Skeletal muscle cell (primary cell): Measurements from ENCODE around the gene BBS9.
A peak's percentile ranks its signal among the peaks of the same experiment; 100 is the strongest.

ENCODE experiments used
- DNase-seq: peaks from one replicate; pipeline ENCODE4 v3.0.0-alpha.2; 2010; ENCODE audit warnings: low read depth
- H3K4me3 ChIP-seq: 2 replicates; pipeline ENCODE4 v1.5.1; 2011; ENCODE audit warnings: low read depth, mild to moderate bottlenecking, control low read depth, low read length, moderate library complexity

Gene BBS9

GRCh38 chr7:33412331-33412730, 283.0 kb downstream of the BBS9 start:
- no peak for DNase-seq
- no peak overlapping the region for H3K4me3 ChIP-seq

GRCh38 chr7:33418251-33418701, 288.9 kb downstream of the BBS9 start:
- H3K4me3 ChIP-seq = no peak overlapping the region
- DNase-seq = peak; percentile 67

- DNase-seq = no peak
- no peak overlapping the region for H3K4me3 ChIP-seq
These were observed 291.1 kb downstream of the BBS9 start for GRCh38 chr7:33420311-33420940.

- peak; percentile 8 for DNase-seq
- no peak overlapping the region for H3K4me3 ChIP-seq
These were observed 292.1 kb downstream of the BBS9 start for GRCh38 chr7:33421429-33421828.

- no peak for DNase-seq
- no peak overlapping the region for H3K4me3 ChIP-seq
These were observed 292.8 kb downstream of the BBS9 start for GRCh38 chr7:33422141-33422540.

GRCh38 chr7:33422825-33423645, 293.7 kb downstream of the BBS9 start:
- no peak for DNase-seq
- H3K4me3 ChIP-seq = no peak overlapping the region

- no peak for DNase-seq
- H3K4me3 ChIP-seq = no peak overlapping the region
These were observed 294.3 kb downstream of the BBS9 start for GRCh38 chr7:33423646-33424020.

GRCh38 chr7:33425395-33425794, 296.0 kb downstream of the BBS9 start:
- DNase-seq = no peak
- no peak overlapping the region for H3K4me3 ChIP-seq

GRCh38 chr7:33425929-33426678, 296.7 kb downstream of the BBS9 start:
- no peak overlapping the region for H3K4me3 ChIP-seq
- no peak for DNase-seq

GRCh38 chr7:33428415-33428814, 299.1 kb downstream of the BBS9 start:
- no peak overlapping the region for H3K4me3 ChIP-seq
- no peak for DNase-seq

- H3K4me3 ChIP-seq = no peak overlapping the region
- no peak for DNase-seq
These were observed 302.2 kb downstream of the BBS9 start for GRCh38 chr7:33431543-33431942.

- no peak for DNase-seq
- no peak overlapping the region for H3K4me3 ChIP-seq
These were observed 303.5 kb downstream of the BBS9 start for GRCh38 chr7:33432821-33433220.

- DNase-seq = no peak
- no peak overlapping the region for H3K4me3 ChIP-seq
These were observed 304.0 kb downstream of the BBS9 start for GRCh38 chr7:33433357-33433756.

GRCh38 chr7:33444511-33444910, 315.1 kb downstream of the BBS9 start:
- no peak overlapping the region for H3K4me3 ChIP-seq
- peak; percentile 75 for DNase-seq

- no peak for DNase-seq
- no peak overlapping the region for H3K4me3 ChIP-seq
These were observed 317.2 kb downstream of the BBS9 start for GRCh38 chr7:33446551-33446950.

- no peak for DNase-seq
- H3K4me3 ChIP-seq = no peak overlapping the region
These were observed 318.7 kb downstream of the BBS9 start for GRCh38 chr7:33448035-33448434.

- H3K4me3 ChIP-seq = no peak overlapping the region
- no peak for DNase-seq
These were observed 320.5 kb downstream of the BBS9 start for GRCh38 chr7:33449847-33450246.

GRCh38 chr7:33452805-33453502, 323.6 kb downstream of the BBS9 start:
- no peak overlapping the region for H3K4me3 ChIP-seq
- DNase-seq = no peak

GRCh38 chr7:33457039-33457438, 327.7 kb downstream of the BBS9 start:
- H3K4me3 ChIP-seq = no peak overlapping the region
- DNase-seq = no peak

GRCh38 chr7:33458581-33458980, 329.2 kb downstream of the BBS9 start:
- no peak overlapping the region for H3K4me3 ChIP-seq

More at GRCh38 chr7:33458581-33458980, 329.2 kb downstream of the BBS9 start:
- DNase-seq = no peak
